ENCODE data around the gene SKAP1.
"Not testable (repeated sequence)": the region's sequence is repeated elsewhere in the genome, so short reads cannot be mapped to it uniquely, and the experiment has no call there.

The SKAP1 gene

GRCh38 chr17:48445248-48445620, 15.2 kb upstream of the SKAP1 start:
- DNase-seq: no peak

- no peak for DNase-seq
Observed at GRCh38 chr17:48444516-48445247, 14.7 kb upstream of the SKAP1 start.

- DNase-seq: no peak
Observed at GRCh38 chr17:48443712-48444111, 13.7 kb upstream of the SKAP1 start.

- no peak for DNase-seq
Observed at GRCh38 chr17:48442819-48443218, 12.8 kb upstream of the SKAP1 start.

GRCh38 chr17:48441862-48442261, 11.8 kb upstream of the SKAP1 start:
- no peak for DNase-seq

GRCh38 chr17:48441231-48441711, 11.3 kb upstream of the SKAP1 start:
- DNase-seq: no peak

GRCh38 chr17:48440669-48441068, 10.7 kb upstream of the SKAP1 start:
- no peak for DNase-seq

- no peak for DNase-seq
Observed at GRCh38 chr17:48439875-48440505, 10.0 kb upstream of the SKAP1 start.

- DNase-seq: no peak
Observed at GRCh38 chr17:48439110-48439850, 9.3 kb upstream of the SKAP1 start.

GRCh38 chr17:48438516-48439061, 8.6 kb upstream of the SKAP1 start:
- no peak for DNase-seq

- DNase-seq: no peak
Observed at GRCh38 chr17:48433896-48434295, 3.9 kb upstream of the SKAP1 start.

GRCh38 chr17:48432820-48433775, 3.1 kb upstream of the SKAP1 start:
- DNase-seq: no peak

GRCh38 chr17:48429156-48429555, 858 bp downstream of the SKAP1 start:
- DNase-seq: no peak

- no peak for DNase-seq
Observed at GRCh38 chr17:48427598-48427997, 2.4 kb downstream of the SKAP1 start.

GRCh38 chr17:48426761-48427500, 3.1 kb downstream of the SKAP1 start:
- no peak for DNase-seq

- DNase-seq: no peak
Observed at GRCh38 chr17:48426019-48426665, 3.9 kb downstream of the SKAP1 start.

- DNase-seq: not testable (repeated sequence)
Observed at GRCh38 chr17:48422060-48422459, 8.0 kb downstream of the SKAP1 start.

- DNase-seq: no peak
Observed at GRCh38 chr17:48420823-48421222, 9.2 kb downstream of the SKAP1 start.

- no peak for DNase-seq
Observed at GRCh38 chr17:48416971-48417370, 13.0 kb downstream of the SKAP1 start.

- no peak for DNase-seq
Observed at GRCh38 chr17:48413613-48414405, 16.2 kb downstream of the SKAP1 start.

All from cortex of kidney (tissue), 1 donor.